Neural cell (in vitro differentiated cells): ENCODE measurements around the gene ARL13B. TPM values are rescaled to one million over a fixed set of nuclear protein-coding genes. Genes with fewer than 3 reads are reported as not detected.

Experiments
- H2AFZ ChIP-seq: fragments of 200-600, 300-800 bp; sonication (generic), shearing (Covaris generic); 2 replicates; pipeline ENCODE4 v1.6.0; 2014; ENCODE audit warnings: low read depth, mild to moderate bottlenecking, antibody characterized with exemption, low read length, moderate library complexity
- H3F3A ChIP-seq: fragments of 200-600 bp; shearing (Covaris generic); 2 replicates; pipeline ENCODE4 v1.6.1; 2016; ENCODE audit warnings: mild to moderate bottlenecking, moderate library complexity, mixed read lengths, antibody characterized with exemption, low read length; ENCODE audit not compliant: insufficient read depth, poor library complexity, severe bottlenecking
- H3K27ac ChIP-seq: fragments of 200-600, 300-800 bp; sonication (generic), shearing (Covaris generic); 2 replicates; pipeline ENCODE4 v1.5.1; 2014; ENCODE audit warnings: mild to moderate bottlenecking, low read length, moderate library complexity
- H3K27me3 ChIP-seq: fragments of 300-800, 200-600 bp; sonication (generic), shearing (Covaris generic); 2 replicates; pipeline ENCODE4 v1.6.0; 2014; ENCODE audit warnings: mild to moderate bottlenecking, low read depth, low read length, moderate library complexity; ENCODE audit not compliant: insufficient read depth
- H3K36me3 ChIP-seq: fragments of 300-800, 200-600 bp; sonication (generic), shearing (Covaris generic); 2 replicates; pipeline ENCODE4 v1.5.1; 2014; ENCODE audit warnings: mild to moderate bottlenecking, antibody characterized with exemption, low read length, moderate library complexity; ENCODE audit not compliant: insufficient read depth
- H3K4me2 ChIP-seq: fragments of 300-800, 200-600 bp; sonication (generic), shearing (Covaris generic); 2 replicates; pipeline ENCODE4 v1.6.0; 2014; ENCODE audit warnings: mild to moderate bottlenecking, low read length
- H3K4me3 ChIP-seq: fragments of 300-800, 200-600 bp; sonication (generic), shearing (Covaris generic); 2 replicates; pipeline ENCODE4 v1.5.1; 2014; ENCODE audit warnings: mild to moderate bottlenecking, low read length, moderate library complexity
- H3K79me2 ChIP-seq: fragments of 200-600 bp; shearing (Covaris generic); replicated peaks from 2 replicates; pipeline ENCODE4 v1.6.0; 2014; ENCODE audit warnings: mild to moderate bottlenecking, low read length, moderate library complexity; ENCODE audit not compliant: insufficient read depth
- H3K9ac ChIP-seq: fragments of 300-800, 200-600 bp; sonication (generic), shearing (Covaris generic); 2 replicates; pipeline ENCODE4 v1.6.1; 2016; ENCODE audit warnings: mild to moderate bottlenecking, low read length, mixed read lengths
- H3K9me2 ChIP-seq: fragments of 200-600 bp; shearing (Covaris generic); 2 replicates; pipeline ENCODE4 v1.6.1; 2016; ENCODE audit warnings: mild to moderate bottlenecking, low read length, mixed read lengths; ENCODE audit not compliant: insufficient read depth
- H3K9me3 ChIP-seq: fragments of 200-600, 300-800 bp; sonication (generic), shearing (Covaris generic); 2 replicates; pipeline ENCODE4 v1.6.1; 2016; ENCODE audit warnings: mild to moderate bottlenecking, mixed run types, low read length, moderate library complexity, mixed read lengths
- H4K20me1 ChIP-seq: fragments of 200-600 bp; shearing (Covaris generic); 2 replicates; pipeline ENCODE4 v1.6.1; 2016; ENCODE audit warnings: mild to moderate bottlenecking, mixed run types; ENCODE audit not compliant: insufficient read depth
- EP300 ChIP-seq: fragments of 450-650 bp; conservative IDR thresholded peaks from 2 replicates; pipeline ENCODE4 v1.6.1; 2014; ENCODE audit warnings: antibody characterized with exemption, mild to moderate bottlenecking, moderate library complexity; ENCODE audit not compliant: poor library complexity, severe bottlenecking
- EZH2 ChIP-seq: fragments of 200-600, 300-800 bp; shearing (Covaris generic), sonication (generic); IDR thresholded peaks from 2 replicates; pipeline ENCODE4 v1.6.1; 2014; ENCODE audit warnings: antibody characterized with exemption, low read length, borderline replicate concordance, mild to moderate bottlenecking; ENCODE audit not compliant: insufficient read depth, poor library complexity, severe bottlenecking
- MXI1 ChIP-seq: fragments of 450-650 bp; conservative IDR thresholded peaks from 2 replicates; pipeline ENCODE4 v1.6.1; 2014; ENCODE audit warnings: antibody characterized with exemption, mild to moderate bottlenecking; ENCODE audit not compliant: poor library complexity, severe bottlenecking
- POLR2AphosphoS5 ChIP-seq: IDR thresholded peaks from 2 replicates; pipeline ENCODE4 v1.6.1; 2012
- RAD21 ChIP-seq: fragments of 450-650 bp; conservative IDR thresholded peaks from 2 replicates; pipeline ENCODE4 v1.6.1; 2014; ENCODE audit warnings: antibody characterized with exemption, mild to moderate bottlenecking, moderate library complexity
- SMC3 ChIP-seq: fragments of 450-650 bp; conservative IDR thresholded peaks from 2 replicates; pipeline ENCODE4 v1.6.1; 2014; ENCODE audit warnings: antibody characterized with exemption, mild to moderate bottlenecking, moderate library complexity; ENCODE audit not compliant: poor library complexity
- TAF1 ChIP-seq: IDR thresholded peaks from 2 replicates; pipeline ENCODE4 v1.6.1; 2012; ENCODE audit warnings: low read depth
- polyA plus RNA-seq: library from polyadenylated mRNA; depleted of rRNA; stranded (reverse); fragments of >200 nt; gene quantifications from 2 replicates; pipeline ENCODE4 v1.2.3, GENCODE V29; 2014
- TF ChIP-seq, protein P1 (sequence below): IDR thresholded peaks from 2 replicates; pipeline ENCODE4 v1.6.1; 2012; ENCODE audit warnings: borderline replicate concordance
- TF ChIP-seq, protein P2 (sequence below): fragments of 450-650 bp; IDR thresholded peaks from 2 replicates; pipeline ENCODE4 v1.5.1; 2014; ENCODE audit warnings: antibody characterized with exemption, mild to moderate bottlenecking, moderate library complexity; ENCODE audit not compliant: poor library complexity, severe bottlenecking

Gene ARL13B
- polyA plus RNA-seq, 1 donor from 2014 or later: 13.7 TPM

DNA sequence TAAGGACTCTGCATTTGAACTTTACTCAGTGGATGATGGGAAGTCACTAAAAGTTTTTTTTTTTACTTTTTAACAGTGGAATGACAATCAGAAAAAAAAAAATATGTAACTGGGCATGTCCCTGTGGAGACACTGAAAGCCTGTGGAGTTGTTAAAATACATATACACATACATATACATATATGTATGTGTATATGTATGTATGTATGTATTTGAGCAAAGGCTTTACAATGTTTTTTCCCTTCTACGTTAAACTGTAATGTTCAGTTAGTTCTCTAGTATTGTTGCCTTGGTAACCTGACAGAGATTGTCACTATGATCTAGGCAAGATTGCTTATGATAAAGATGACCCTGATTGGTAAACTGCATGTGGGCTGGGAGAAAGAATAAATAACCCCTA lies 113.2 kb downstream of the ARL13B start:
- H3K36me3 ChIP-seq: peaks cover 11% of the 10 kb centered on the region
- H3K27me3 ChIP-seq: no peaks in the 10 kb centered on the region
- H4K20me1 ChIP-seq: no peaks in the 10 kb centered on the region
- peak overlapping the region; percentile 21 for H3K27ac ChIP-seq
- H2AFZ ChIP-seq: no peak overlapping the region
- no peaks in the 10 kb centered on the region for H3K79me2 ChIP-seq
- TF ChIP-seq EZH2 (no peak), EP300 (peak; percentile 49), SMC3 (no peak), POLR2AphosphoS5 (peak; percentile 46), RAD21 (no peak), TAF1 (no peak), MXI1 (no peak)
- TF ChIP-seq, protein P1, sequence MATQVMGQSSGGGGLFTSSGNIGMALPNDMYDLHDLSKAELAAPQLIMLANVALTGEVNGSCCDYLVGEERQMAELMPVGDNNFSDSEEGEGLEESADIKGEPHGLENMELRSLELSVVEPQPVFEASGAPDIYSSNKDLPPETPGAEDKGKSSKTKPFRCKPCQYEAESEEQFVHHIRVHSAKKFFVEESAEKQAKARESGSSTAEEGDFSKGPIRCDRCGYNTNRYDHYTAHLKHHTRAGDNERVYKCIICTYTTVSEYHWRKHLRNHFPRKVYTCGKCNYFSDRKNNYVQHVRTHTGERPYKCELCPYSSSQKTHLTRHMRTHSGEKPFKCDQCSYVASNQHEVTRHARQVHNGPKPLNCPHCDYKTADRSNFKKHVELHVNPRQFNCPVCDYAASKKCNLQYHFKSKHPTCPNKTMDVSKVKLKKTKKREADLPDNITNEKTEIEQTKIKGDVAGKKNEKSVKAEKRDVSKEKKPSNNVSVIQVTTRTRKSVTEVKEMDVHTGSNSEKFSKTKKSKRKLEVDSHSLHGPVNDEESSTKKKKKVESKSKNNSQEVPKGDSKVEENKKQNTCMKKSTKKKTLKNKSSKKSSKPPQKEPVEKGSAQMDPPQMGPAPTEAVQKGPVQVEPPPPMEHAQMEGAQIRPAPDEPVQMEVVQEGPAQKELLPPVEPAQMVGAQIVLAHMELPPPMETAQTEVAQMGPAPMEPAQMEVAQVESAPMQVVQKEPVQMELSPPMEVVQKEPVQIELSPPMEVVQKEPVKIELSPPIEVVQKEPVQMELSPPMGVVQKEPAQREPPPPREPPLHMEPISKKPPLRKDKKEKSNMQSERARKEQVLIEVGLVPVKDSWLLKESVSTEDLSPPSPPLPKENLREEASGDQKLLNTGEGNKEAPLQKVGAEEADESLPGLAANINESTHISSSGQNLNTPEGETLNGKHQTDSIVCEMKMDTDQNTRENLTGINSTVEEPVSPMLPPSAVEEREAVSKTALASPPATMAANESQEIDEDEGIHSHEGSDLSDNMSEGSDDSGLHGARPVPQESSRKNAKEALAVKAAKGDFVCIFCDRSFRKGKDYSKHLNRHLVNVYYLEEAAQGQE: no peak
- TF ChIP-seq, protein P2, sequence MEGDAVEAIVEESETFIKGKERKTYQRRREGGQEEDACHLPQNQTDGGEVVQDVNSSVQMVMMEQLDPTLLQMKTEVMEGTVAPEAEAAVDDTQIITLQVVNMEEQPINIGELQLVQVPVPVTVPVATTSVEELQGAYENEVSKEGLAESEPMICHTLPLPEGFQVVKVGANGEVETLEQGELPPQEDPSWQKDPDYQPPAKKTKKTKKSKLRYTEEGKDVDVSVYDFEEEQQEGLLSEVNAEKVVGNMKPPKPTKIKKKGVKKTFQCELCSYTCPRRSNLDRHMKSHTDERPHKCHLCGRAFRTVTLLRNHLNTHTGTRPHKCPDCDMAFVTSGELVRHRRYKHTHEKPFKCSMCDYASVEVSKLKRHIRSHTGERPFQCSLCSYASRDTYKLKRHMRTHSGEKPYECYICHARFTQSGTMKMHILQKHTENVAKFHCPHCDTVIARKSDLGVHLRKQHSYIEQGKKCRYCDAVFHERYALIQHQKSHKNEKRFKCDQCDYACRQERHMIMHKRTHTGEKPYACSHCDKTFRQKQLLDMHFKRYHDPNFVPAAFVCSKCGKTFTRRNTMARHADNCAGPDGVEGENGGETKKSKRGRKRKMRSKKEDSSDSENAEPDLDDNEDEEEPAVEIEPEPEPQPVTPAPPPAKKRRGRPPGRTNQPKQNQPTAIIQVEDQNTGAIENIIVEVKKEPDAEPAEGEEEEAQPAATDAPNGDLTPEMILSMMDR: no peak
- H3K9me2 ChIP-seq: no peaks in the 10 kb centered on the region
- H3F3A ChIP-seq: no peaks in the 10 kb centered on the region
- H3K4me2 ChIP-seq: no peak overlapping the region
- peak overlapping the region; percentile 3 for H3K4me3 ChIP-seq
- H3K9ac ChIP-seq: no peak overlapping the region
- H3K9me3 ChIP-seq: no peaks in the 10 kb centered on the region

DNA sequence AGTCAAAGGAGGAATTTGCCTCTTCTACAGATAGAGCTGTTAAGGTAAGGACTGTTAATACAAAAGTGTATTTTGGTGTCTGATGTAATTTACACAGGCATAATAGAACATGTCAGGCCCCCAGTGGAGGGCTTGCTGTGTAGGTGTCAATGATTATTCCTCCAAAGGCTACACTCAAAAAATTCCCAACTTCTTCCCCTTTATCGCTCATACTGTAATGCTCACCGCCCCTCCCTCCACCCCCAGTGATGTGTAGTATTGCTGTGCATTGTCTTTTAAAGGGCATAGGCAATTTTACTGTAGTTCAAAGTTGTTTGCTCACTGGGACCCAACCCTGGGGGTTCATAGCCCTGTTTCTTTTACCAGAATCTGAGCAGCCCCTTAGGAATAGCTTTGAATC lies 115.2 kb downstream of the ARL13B start:
- Histone ChIP-seq H3F3A (no peaks in the 10 kb centered on the region), H4K20me1 (no peaks in the 10 kb centered on the region), H3K27ac (no peak overlapping the region), H3K27me3 (no peaks in the 10 kb centered on the region), H3K9ac (no peak overlapping the region), H3K4me3 (no peak overlapping the region), H3K36me3 (peaks cover 12% of the 10 kb centered on the region), H2AFZ (no peak overlapping the region), H3K9me3 (no peaks in the 10 kb centered on the region), H3K9me2 (no peaks in the 10 kb centered on the region), H3K79me2 (no peaks in the 10 kb centered on the region), H3K4me2 (no peak overlapping the region)
- TF ChIP-seq POLR2AphosphoS5 (no peak), SMC3 (no peak), MXI1 (no peak), EP300 (no peak), TAF1 (no peak), EZH2 (no peak), RAD21 (no peak)
- TF ChIP-seq, protein P1: no peak
- TF ChIP-seq, protein P2: no peak
